Mesothelial cell of epicardium (in vitro differentiated cells): ENCODE measurements around the gene CAMTA1. TPM values are rescaled to one million over a fixed set of nuclear protein-coding genes. Genes with fewer than 3 reads are reported as not detected.

Experiments used
- DNase-seq, 2 experiments: peaks; one replicate each; pipeline ENCODE4 v3.0.0; 2021; ENCODE audit warnings: low spot score in 2 of 2; ENCODE audit not compliant: unreplicated experiment in 2 of 2
- H3K27ac Mint-ChIP-seq: 2 replicates; pipeline ENCODE4 v1.8.0; 2021; ENCODE audit warnings: mixed read lengths
- H3K27me3 Mint-ChIP-seq: 2 replicates; pipeline ENCODE4 v1.8.0; 2021; ENCODE audit warnings: low read depth, mixed read lengths
- H3K36me3 Mint-ChIP-seq: 2 replicates; pipeline ENCODE4 v1.8.0; 2021; ENCODE audit warnings: mixed read lengths
- H3K4me1 Mint-ChIP-seq: 2 replicates; pipeline ENCODE4 v1.8.0; 2021; ENCODE audit warnings: mixed read lengths
- H3K4me3 Mint-ChIP-seq: 2 replicates; pipeline ENCODE4 v1.8.0; 2021; ENCODE audit warnings: mild to moderate bottlenecking, moderate library complexity, mixed read lengths
- H3K9me3 Mint-ChIP-seq: 2 replicates; pipeline ENCODE4 v1.8.0; 2021; ENCODE audit warnings: mixed read lengths
- CTCF ChIP-seq: fragments of 200-600 bp; sonication (generic); IDR thresholded peaks from one replicate; pipeline ENCODE4 v1.5.0; 2021; ENCODE audit warnings: antibody characterized with exemption; ENCODE audit not compliant: unreplicated experiment
- total RNA-seq: library from RNA; stranded (reverse); gene quantifications from 3 replicates; pipeline ENCODE4 v1.2.1, GENCODE V29; 2021

Gene CAMTA1
- total RNA-seq, 1 donor from 2014 or later: 70.4 TPM

- Mint-ChIP-seq H3K9me3 (no peaks in the 10 kb centered on the region), H3K4me3 (no peak overlapping the region), H3K4me1 (peaks cover 5% of the 10 kb centered on the region), H3K27me3 (no peaks in the 10 kb centered on the region), H3K27ac (no peak overlapping the region), H3K36me3 (no peaks in the 10 kb centered on the region)
- TF ChIP-seq CTCF: no peak
- no peak for DNase-seq
Observed at GRCh38 chr1:7501084-7501491, 715.8 kb downstream of the CAMTA1 start.

GRCh38 chr1:7501723-7502603 is 716.7 kb downstream of the CAMTA1 start:
- Mint-ChIP-seq H3K9me3 (no peaks in the 10 kb centered on the region), H3K27ac (no peak overlapping the region), H3K4me3 (no peak overlapping the region), H3K4me1 (peaks cover 5% of the 10 kb centered on the region), H3K27me3 (no peaks in the 10 kb centered on the region), H3K36me3 (no peaks in the 10 kb centered on the region)
- no peak for TF ChIP-seq CTCF
- no peak for DNase-seq

GRCh38 chr1:7503691-7504437 is 718.6 kb downstream of the CAMTA1 start:
- H3K4me1 Mint-ChIP-seq: peaks cover 10% of the 10 kb centered on the region
- H3K27me3 Mint-ChIP-seq: no peaks in the 10 kb centered on the region
- DNase-seq: no peak
- no peak for TF ChIP-seq CTCF
- no peaks in the 10 kb centered on the region for H3K36me3 Mint-ChIP-seq
- no peak overlapping the region for H3K4me3 Mint-ChIP-seq
- H3K27ac Mint-ChIP-seq: no peak overlapping the region
- no peaks in the 10 kb centered on the region for H3K9me3 Mint-ChIP-seq

GRCh38 chr1:7504438-7504720 is 719.1 kb downstream of the CAMTA1 start:
- Mint-ChIP-seq H3K27ac (no peak overlapping the region), H3K4me1 (peaks cover 10% of the 10 kb centered on the region), H3K27me3 (no peaks in the 10 kb centered on the region), H3K9me3 (no peaks in the 10 kb centered on the region), H3K36me3 (no peaks in the 10 kb centered on the region), H3K4me3 (no peak overlapping the region)
- DNase-seq: no peak
- TF ChIP-seq CTCF: no peak

- no peaks in the 10 kb centered on the region for H3K36me3 Mint-ChIP-seq
- no peak for DNase-seq
- no peak overlapping the region for H3K4me3 Mint-ChIP-seq
- no peak for TF ChIP-seq CTCF
- peaks cover under 1% of the 10 kb centered on the region for H3K27me3 Mint-ChIP-seq
- H3K27ac Mint-ChIP-seq: no peak overlapping the region
- peaks cover 10% of the 10 kb centered on the region for H3K4me1 Mint-ChIP-seq
- H3K9me3 Mint-ChIP-seq: no peaks in the 10 kb centered on the region
Observed at GRCh38 chr1:7505094-7505770, 720.0 kb downstream of the CAMTA1 start.
